Pancreas (tissue), 10 donors: ENCODE measurements around the gene PSMB3. TPM values are rescaled to one million over a fixed set of nuclear protein-coding genes. Genes with fewer than 3 reads are reported as not detected.
"Not testable (repeated sequence)": the region's sequence is repeated elsewhere in the genome, so short reads cannot be mapped to it uniquely, and the experiment has no call there.

Experiments used
- ATAC-seq, 4 donors: fragments of 200-7000 bp; cut with Tn5 transposase; one replicate each; pipeline versions ENCODE4 v1.8.0 to v1.9.1; 2020; ENCODE audit warnings: mild to moderate bottlenecking in 4 of 4, moderate library complexity in 4 of 4
- DNase-seq, 6 donors: peaks; one replicate each; pipeline ENCODE4 v3.0.0-alpha.2; 2020
- FAIRE-seq: peaks from 2 replicates; lab custom pipeline; 2012; peaks lifted over from hg19 to GRCh38; lab: Jason Lieb, UNC
- H3K27ac ChIP-seq, 4 donors: fragments of 200-600 bp; sonication (generic); 1 replicate in 3 of 4; 2 replicates in 1 of 4; pipeline versions ENCODE4 v1.5.0 to v1.8.0; 2020
- H3K27me3 ChIP-seq, 4 donors: fragments of 200-600 bp; one replicate each; pipeline ENCODE4 v1.8.0; 2021
- H3K36me3 ChIP-seq, 3 donors: fragments of 200-600 bp; sonication (generic) in 1 of 3; one replicate each; pipeline versions ENCODE4 v1.5.0 to v1.8.0; 2020 to 2021
- H3K4me1 ChIP-seq, 3 donors: fragments of 200-600 bp; one replicate each; pipeline ENCODE4 v1.8.0; 2021
- H3K4me3 ChIP-seq, 4 donors: fragments of 200-600 bp; sonication (generic) in 2 of 4; one replicate each; pipeline versions ENCODE4 v1.5.0 to v1.8.0; 2020 to 2021
- H3K9me3 ChIP-seq, 4 donors: fragments of 200-600 bp; one replicate each; pipeline ENCODE4 v1.8.0; 2021
- WGBS, 2 donors: extraction: QIAGEN DNeasy Blood & Tissue Kit; methylation state at CpG; one replicate each; pipeline ENCODE4 v1.1.7; 2013; 5-methylcytosine and 5-hydroxymethylcytosine counted together
- intact Hi-C, 3 donors: fragments of 100-400 bp; cut with DNase I; formaldehyde crosslinking; loops; one replicate each; pipeline versions ENCODE4 v1.11.1 to v1.14.2; 2022
- polyA plus RNA-seq, 2 donors: library from polyadenylated mRNA; stranded (reverse); fragments of 200-250 nt; gene quantifications; one replicate each; pipeline ENCODE4 v1.2.3, GENCODE V29; 2013
- total RNA-seq, 6 donors: library from RNA; stranded (reverse); fragmentation: NEBNext Ultra II Directional in 4 of 6; extraction: Animal tissue kit (Norgen Biotek cat#: 25700) in 4 of 6; gene quantifications; one replicate each; pipeline versions ENCODE4 v1.2.1 to v1.2.4, GENCODE V29; 2021 to 2023
- TF ChIP-seq, protein P1 (sequence below), 4 donors: fragments of 200-600 bp; sonication (generic) in 3 of 4; IDR thresholded peaks; one replicate each; pipeline versions ENCODE4 v1.5.0 to v1.8.0; 2021; ENCODE audit warnings: antibody characterized with exemption in 4 of 4
- donor health status: healthy with polysubstance abuse.
- donor health status: DM: no; HTN: no; CAD: no; lungs with moderate emphysema.
- donor health status: DM: no; HTN: no; CAD: no.
- donor health status: control.
- donor health status: control.
- donor health status: Bipolar disorder and iron deficiency.
- donor health status: DM: yes; HTN: yes; CAD: no.
- donor health status: DM: no; HTN: no; CAD: no.
- donor health status: DM: no; HTN: no; CAD: no.
- donor health status: DM: yes; HTN: yes; CAD: no.

The PSMB3 gene
- total and polyA plus RNA-seq, 8 donors = 27.7 to 107 (median 62.7) TPM

DNA sequence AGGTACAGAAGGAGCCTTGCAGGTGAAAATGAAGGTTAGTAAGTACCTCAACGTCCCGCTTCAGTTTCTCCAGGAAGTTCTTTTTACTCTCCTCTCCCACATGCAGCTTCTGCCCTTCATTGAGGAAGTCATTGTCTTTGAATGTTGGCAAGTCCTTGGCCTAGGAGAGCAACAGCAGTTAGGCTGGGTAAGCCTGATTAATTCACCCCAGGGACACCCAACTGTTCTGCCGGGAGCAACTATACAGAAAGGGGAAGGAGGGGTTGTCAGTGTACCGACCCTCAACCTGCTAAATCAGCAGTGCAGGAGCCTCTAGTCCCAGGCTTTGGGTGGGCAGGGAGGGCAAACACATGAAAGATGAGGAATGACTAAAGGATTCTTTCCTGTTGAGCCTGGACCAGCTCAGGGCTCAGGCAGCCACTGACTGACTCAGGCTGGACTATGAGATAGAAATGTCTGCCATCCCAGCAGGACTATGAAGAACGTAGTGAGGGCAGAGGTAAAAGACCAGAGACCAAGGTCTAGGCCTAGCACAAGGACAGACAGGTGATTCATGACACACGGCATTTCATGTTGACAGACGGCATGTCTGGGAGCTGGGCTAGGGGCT lies 25.2 kb downstream of the PSMB3 start:
- no peaks in the 10 kb centered on the region for H3K9me3 ChIP-seq
- H3K27me3 ChIP-seq = no peaks in the 10 kb centered on the region
- H3K4me1 ChIP-seq = no peaks in the 10 kb centered on the region
- DNase-seq (no peak), FAIRE-seq (no peak), ATAC-seq (no peak)
- intact Hi-C loops = no loop called here
- peaks cover 0 to 84% (median 41%) of the 10 kb centered on the region in 3 donors for H3K36me3 ChIP-seq
- 80 to 87% methylated on average over 7 of the region's 7 CpGs for WGBS, 2 donors
- TF ChIP-seq, protein P1, sequence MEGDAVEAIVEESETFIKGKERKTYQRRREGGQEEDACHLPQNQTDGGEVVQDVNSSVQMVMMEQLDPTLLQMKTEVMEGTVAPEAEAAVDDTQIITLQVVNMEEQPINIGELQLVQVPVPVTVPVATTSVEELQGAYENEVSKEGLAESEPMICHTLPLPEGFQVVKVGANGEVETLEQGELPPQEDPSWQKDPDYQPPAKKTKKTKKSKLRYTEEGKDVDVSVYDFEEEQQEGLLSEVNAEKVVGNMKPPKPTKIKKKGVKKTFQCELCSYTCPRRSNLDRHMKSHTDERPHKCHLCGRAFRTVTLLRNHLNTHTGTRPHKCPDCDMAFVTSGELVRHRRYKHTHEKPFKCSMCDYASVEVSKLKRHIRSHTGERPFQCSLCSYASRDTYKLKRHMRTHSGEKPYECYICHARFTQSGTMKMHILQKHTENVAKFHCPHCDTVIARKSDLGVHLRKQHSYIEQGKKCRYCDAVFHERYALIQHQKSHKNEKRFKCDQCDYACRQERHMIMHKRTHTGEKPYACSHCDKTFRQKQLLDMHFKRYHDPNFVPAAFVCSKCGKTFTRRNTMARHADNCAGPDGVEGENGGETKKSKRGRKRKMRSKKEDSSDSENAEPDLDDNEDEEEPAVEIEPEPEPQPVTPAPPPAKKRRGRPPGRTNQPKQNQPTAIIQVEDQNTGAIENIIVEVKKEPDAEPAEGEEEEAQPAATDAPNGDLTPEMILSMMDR (IDR thresholded peaks at IDR 0.05) = no peak
- no peak overlapping the region for H3K4me3 ChIP-seq
- no peak overlapping the region for H3K27ac ChIP-seq

GRCh38 chr17:38779965-38780752 lies 27.6 kb downstream of the PSMB3 start:
- intact Hi-C loops = no loop called here
- DNase-seq = no peak
- no peaks in the 10 kb centered on the region for H3K4me1 ChIP-seq
- FAIRE-seq = no peak
- ATAC-seq = no peak
- TF ChIP-seq, protein P1 (IDR thresholded peaks at IDR 0.05) = no peak
- H3K9me3 ChIP-seq = no peaks in the 10 kb centered on the region
- no peak overlapping the region for H3K4me3 ChIP-seq
- H3K27me3 ChIP-seq = no peaks in the 10 kb centered on the region
- 88 to 89% methylated on average over 23 of the region's 23 CpGs for WGBS, 2 donors
- peaks cover 0 to 72% (median 46%) of the 10 kb centered on the region in 3 donors for H3K36me3 ChIP-seq
- H3K27ac ChIP-seq = no peak overlapping the region

- intact Hi-C loops = no loop called here
- Histone ChIP-seq H3K27ac (no peak overlapping the region), H3K36me3 (peaks cover 0 to 59% (median 36%) of the 10 kb centered on the region in 3 donors), H3K9me3 (no peaks in the 10 kb centered on the region), H3K4me1 (no peaks in the 10 kb centered on the region), H3K27me3 (no peaks in the 10 kb centered on the region), H3K4me3 (no peak overlapping the region)
- FAIRE-seq (no peak), ATAC-seq (no peak), DNase-seq (no peak)
- TF ChIP-seq, protein P1 (IDR thresholded peaks at IDR 0.05) = no peak
- WGBS, 2 donors = 90 to 96% methylated on average over 3 of the region's 3 CpGs
These were observed 30.7 kb downstream of the PSMB3 start for GRCh38 chr17:38783227-38783626.

- H3K4me3 ChIP-seq = no peak overlapping the region
- FAIRE-seq (no peak), DNase-seq (no peak), ATAC-seq (no peak)
- H3K9me3 ChIP-seq = no peaks in the 10 kb centered on the region
- H3K36me3 ChIP-seq = peaks cover 0 to 39% (median 24%) of the 10 kb centered on the region in 3 donors
- WGBS, 2 donors = 71 to 84% methylated on average over 6 of the region's 6 CpGs
- TF ChIP-seq, protein P1 (IDR thresholded peaks at IDR 0.05) = no peak
- H3K27me3 ChIP-seq = no peaks in the 10 kb centered on the region
- intact Hi-C loops = no loop called here
- no peaks in the 10 kb centered on the region for H3K4me1 ChIP-seq
- H3K27ac ChIP-seq = no peak overlapping the region
These were observed 33.8 kb downstream of the PSMB3 start for GRCh38 chr17:38786372-38786771.

GRCh38 chr17:38787999-38788398 lies 35.5 kb downstream of the PSMB3 start:
- H3K9me3 ChIP-seq, H3K4me1 ChIP-seq, intact Hi-C loops, DNase-seq, H3K4me3 ChIP-seq, H3K27ac ChIP-seq, ATAC-seq, FAIRE-seq, H3K27me3 ChIP-seq: not testable (repeated sequence)
- 98 to 99% methylated on average over 4 of the region's 4 CpGs for WGBS, 2 donors
- H3K36me3 ChIP-seq = peaks cover 0 to 25% (median 14%) of the 10 kb centered on the region in 3 donors
